GM19023 (cell line): Measurements from ENCODE around the gene MIR17HG.
A peak's percentile ranks its signal among the peaks of the same experiment; 100 is the strongest.

Source experiments
- ATAC-seq: cut with Tn5 transposase; IDR thresholded peaks from one replicate; pipeline ENCODE4 v1.9.1; 2021; ENCODE audit warnings: mild to moderate bottlenecking, moderate library complexity; ENCODE audit not compliant: unreplicated experiment

MIR17HG gene

GRCh38 chr13:91368101-91368500, 20.6 kb downstream of the MIR17HG start:
- ATAC-seq = no peak

- peak; percentile 36 for ATAC-seq
These were observed 21.4 kb downstream of the MIR17HG start for GRCh38 chr13:91368676-91369440.

GRCh38 chr13:91369441-91369831, 21.9 kb downstream of the MIR17HG start:
- peak; percentile 30 for ATAC-seq

- no peak for ATAC-seq
These were observed 23.0 kb downstream of the MIR17HG start for GRCh38 chr13:91370501-91370900.

GRCh38 chr13:91372911-91373310, 25.4 kb downstream of the MIR17HG start:
- ATAC-seq = no peak

- ATAC-seq = peak; percentile 94
These were observed 27.7 kb downstream of the MIR17HG start for GRCh38 chr13:91375116-91375729.

GRCh38 chr13:91381371-91381770, 33.9 kb downstream of the MIR17HG start:
- ATAC-seq = no peak

- ATAC-seq = no peak
These were observed 36.3 kb downstream of the MIR17HG start for GRCh38 chr13:91383836-91384235.

- no peak for ATAC-seq
These were observed 37.4 kb downstream of the MIR17HG start for GRCh38 chr13:91384896-91385295.

GRCh38 chr13:91389186-91389585, 41.7 kb downstream of the MIR17HG start:
- no peak for ATAC-seq

- no peak for ATAC-seq
These were observed 50.1 kb downstream of the MIR17HG start for GRCh38 chr13:91397595-91397994.

GRCh38 chr13:91398413-91399188, 51.1 kb downstream of the MIR17HG start, which contains the start of gene GPC5:
Gene GPC5, plus strand, starts transcription at chr13:91398621.
- ATAC-seq = peak; percentile 97

- peak; percentile 21 for ATAC-seq
These were observed 51.9 kb downstream of the MIR17HG start for GRCh38 chr13:91399189-91400062.

GRCh38 chr13:91400063-91400399, 52.5 kb downstream of the MIR17HG start:
- ATAC-seq = no peak

- ATAC-seq = no peak
These were observed 53.2 kb downstream of the MIR17HG start for GRCh38 chr13:91400671-91401070.

- no peak for ATAC-seq
These were observed 54.4 kb downstream of the MIR17HG start for GRCh38 chr13:91401920-91402319.
